Heart right ventricle (tissue), 16 donors: ENCODE data around the gene SHISA4. TPM values are rescaled to one million over a fixed set of nuclear protein-coding genes. Genes with fewer than 3 reads are reported as not detected.

Source experiments
- ATAC-seq, 8 donors: fragments of 200-7000 bp; cut with Tn5 transposase; one replicate each; pipeline ENCODE4 v1.9.1; 2020; ENCODE audit warnings: mild to moderate bottlenecking in 8 of 8, moderate library complexity in 8 of 8, moderate number of reproducible peaks in 1 of 8
- DNase-seq, 2 donors: peaks; one replicate each; pipeline ENCODE4 v3.0.0-alpha.2; 2020
- H3K27ac ChIP-seq, 10 donors: fragments of 200-600 bp; sonication (generic) in 2 of 10; one replicate each; pipeline versions ENCODE4 v1.5.0 to v1.8.0; 2020 to 2022; ENCODE audit warnings: mild to moderate bottlenecking in 3 of 10
- H3K27me3 ChIP-seq, 7 donors: fragments of 200-600 bp; one replicate each; pipeline ENCODE4 v1.8.0; 2021 to 2022; ENCODE audit warnings: mild to moderate bottlenecking in 2 of 7
- H3K36me3 ChIP-seq, 9 donors: fragments of 200-600 bp; sonication (generic) in 1 of 9; one replicate each; pipeline versions ENCODE4 v1.5.0 to v1.8.0; 2020 to 2022; ENCODE audit warnings: mild to moderate bottlenecking in 2 of 9
- H3K4me1 ChIP-seq, 9 donors: fragments of 200-600 bp; sonication (generic) in 1 of 9; one replicate each; pipeline versions ENCODE4 v1.5.0 to v1.8.0; 2020 to 2022; ENCODE audit warnings: mild to moderate bottlenecking in 4 of 9
- H3K4me3 ChIP-seq, 10 donors: fragments of 200-600 bp; sonication (generic) in 2 of 10; one replicate each; pipeline versions ENCODE4 v1.5.0 to v1.8.0; 2020 to 2022; ENCODE audit warnings: mild to moderate bottlenecking in 7 of 10, moderate library complexity in 2 of 10
- H3K9me3 ChIP-seq, 11 donors: fragments of 200-600 bp in 10 of 11; sonication (generic) in 2 of 11; one replicate each; pipeline versions ENCODE4 v1.5.0 to v1.8.0; 2013 to 2022; ENCODE audit warnings: mild to moderate bottlenecking in 2 of 11, control low read depth in 1 of 11, moderate library complexity in 1 of 11
- WGBS, 2 donors: extraction: QIAGEN DNeasy Blood & Tissue Kit; methylation state at CpG; one replicate each; pipeline ENCODE4 v1.1.7; 2013; ENCODE audit warnings: inconsistent platforms in 1 of 2; 5-methylcytosine and 5-hydroxymethylcytosine counted together
- intact Hi-C, 10 donors: fragments of 100-400 bp; cut with DNase I; formaldehyde crosslinking; loops; one replicate each; pipeline versions ENCODE4 v1.11.1 to v1.14.2; 2022
- polyA plus RNA-seq, 2 donors: library from polyadenylated mRNA; stranded (reverse); fragments of 200-250 nt; gene quantifications; one replicate each; pipeline ENCODE4 v1.2.3, GENCODE V29; 2013
- total RNA-seq, 10 donors: library from RNA; stranded (reverse); fragmentation: NEBNext Ultra II Directional in 3 of 10; extraction: Animal tissue kit (Norgen Biotek cat#: 25700) in 3 of 10; gene quantifications; one replicate each; pipeline versions ENCODE4 v1.2.1 to v1.2.4, GENCODE V29; 2021 to 2023
- TF ChIP-seq, protein P1 (sequence below), 9 donors: fragments of 200-600 bp; sonication (generic) in 2 of 9; IDR thresholded peaks; one replicate each; pipeline versions ENCODE4 v1.5.0 to v1.8.0; 2021 to 2022; ENCODE audit warnings: antibody characterized with exemption in 9 of 9, mild to moderate bottlenecking in 5 of 9, moderate library complexity in 1 of 9
- donor health status: Arrhythmogenic right ventricular cardiomyopathy.
- donor health status: ischemic (EF 13 %, LVEDD 7.1; RV severe dilation, severe dysfunction).
- donor health status: healthy with polysubstance abuse.
- donor health status: DM: no; HTN: yes; CAD: no.
- donor health status: DM: no; HTN: no; CAD: no.
- donor health status: ischemic (EF 25% LVEDD 6.9; RV normal size, moderate dysfunction).
- donor health status: ischemic (EF 25% LVEDD 5.7; RV mildly dilated, moderate dysfunction).
- donor health status: healthy.
- donor health status: DM: yes; HTN: yes; CAD: no.
- donor health status: Ischemic cardiomyopathy.
- donor health status: ischemic (EF 35%, LVEDD 5.7; RV mildly dilated, moderate dysfunction).
- donor health status: nonischemic (EF 11% LVEDD 7.7; RV severe dilation, severe dysfunction).
- donor health status: DM: yes; HTN: yes; CAD: no.
- donor health status: PGD.
- donor health status: ischemic (EF 29% LVEDD 5.4; RV normal size, mild dysfunction).
- donor health status: nonischemic (EF 23%, LVEDD 6.1; RV moderate dilation, normal function).

The SHISA4 gene
- total and polyA plus RNA-seq, 12 donors, result 72.6 to 214 (median 122) TPM

DNA sequence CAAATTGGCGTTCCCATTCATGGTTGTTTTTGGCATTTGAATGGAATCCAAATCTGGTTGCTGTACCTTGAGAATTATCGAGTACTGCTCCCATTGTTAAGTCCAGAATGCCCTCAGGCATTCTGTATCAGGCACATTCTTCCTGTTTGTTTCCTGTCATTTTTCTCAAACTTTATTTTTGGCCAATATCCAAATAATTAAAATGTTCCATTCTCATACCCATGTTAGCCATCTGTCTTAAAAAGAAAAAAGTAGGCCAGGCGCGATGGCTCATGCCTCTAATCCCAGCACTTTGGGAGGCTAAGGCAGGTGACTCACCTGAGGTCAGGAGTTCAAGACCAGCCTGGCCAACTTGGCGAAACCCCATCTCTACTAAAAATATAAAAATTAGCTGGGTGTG lies 29.3 kb upstream of the SHISA4 start:
- TF ChIP-seq, protein P1, sequence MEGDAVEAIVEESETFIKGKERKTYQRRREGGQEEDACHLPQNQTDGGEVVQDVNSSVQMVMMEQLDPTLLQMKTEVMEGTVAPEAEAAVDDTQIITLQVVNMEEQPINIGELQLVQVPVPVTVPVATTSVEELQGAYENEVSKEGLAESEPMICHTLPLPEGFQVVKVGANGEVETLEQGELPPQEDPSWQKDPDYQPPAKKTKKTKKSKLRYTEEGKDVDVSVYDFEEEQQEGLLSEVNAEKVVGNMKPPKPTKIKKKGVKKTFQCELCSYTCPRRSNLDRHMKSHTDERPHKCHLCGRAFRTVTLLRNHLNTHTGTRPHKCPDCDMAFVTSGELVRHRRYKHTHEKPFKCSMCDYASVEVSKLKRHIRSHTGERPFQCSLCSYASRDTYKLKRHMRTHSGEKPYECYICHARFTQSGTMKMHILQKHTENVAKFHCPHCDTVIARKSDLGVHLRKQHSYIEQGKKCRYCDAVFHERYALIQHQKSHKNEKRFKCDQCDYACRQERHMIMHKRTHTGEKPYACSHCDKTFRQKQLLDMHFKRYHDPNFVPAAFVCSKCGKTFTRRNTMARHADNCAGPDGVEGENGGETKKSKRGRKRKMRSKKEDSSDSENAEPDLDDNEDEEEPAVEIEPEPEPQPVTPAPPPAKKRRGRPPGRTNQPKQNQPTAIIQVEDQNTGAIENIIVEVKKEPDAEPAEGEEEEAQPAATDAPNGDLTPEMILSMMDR (IDR thresholded peaks at IDR 0.05), result no peak
- Histone ChIP-seq H3K36me3 (peaks cover 0 to 100% (median 53%) of the 10 kb centered on the region in 9 donors), H3K27ac (peak overlapping the region in 4 of 10 donors; percentile 12 to 25 (median 20)), H3K4me1 (peaks cover 0 to 4% (median 0%) of the 10 kb centered on the region in 9 donors), H3K4me3 (no peak overlapping the region), H3K9me3 (no peaks in the 10 kb centered on the region), H3K27me3 (no peaks in the 10 kb centered on the region)
- DNase-seq (no peak), ATAC-seq (peak in 3 of 8 donors; percentile 42 to 46 (median 46))
- 67 to 78% methylated on average over 5 of the region's 5 CpGs for WGBS, 2 donors
- intact Hi-C loops, result no loop called here

DNA sequence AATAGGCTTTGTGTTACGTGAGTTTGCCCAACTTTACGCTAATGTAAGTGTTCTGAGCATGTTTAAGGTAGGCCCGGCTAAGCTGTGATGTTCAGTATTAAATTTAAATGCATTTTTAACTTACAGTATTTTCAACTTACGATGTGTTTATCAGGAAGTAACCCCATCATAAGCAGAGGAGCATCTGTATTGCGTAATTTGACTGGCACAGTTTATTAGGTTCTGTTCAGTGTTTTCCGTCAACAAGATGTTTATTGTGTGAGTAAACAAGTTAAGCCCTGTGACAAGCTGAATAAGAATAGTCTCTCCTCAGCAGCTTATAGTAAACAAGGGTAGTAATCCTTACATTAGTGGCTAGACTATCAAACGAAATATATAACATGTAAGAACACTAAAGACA lies 27.2 kb upstream of the SHISA4 start:
- no peaks in the 10 kb centered on the region for H3K27me3 ChIP-seq
- ATAC-seq (no peak), DNase-seq (no peak)
- intact Hi-C loops, result no loop called here
- H3K9me3 ChIP-seq, result no peaks in the 10 kb centered on the region
- peaks cover 0 to 4% (median 0%) of the 10 kb centered on the region in 9 donors for H3K4me1 ChIP-seq
- WGBS, 2 donors, result 95 to 97% methylated on average over 7 of the region's 7 CpGs
- H3K4me3 ChIP-seq, result no peak overlapping the region
- TF ChIP-seq, protein P1 (IDR thresholded peaks at IDR 0.05), result no peak
- H3K27ac ChIP-seq, result no peak overlapping the region
- peaks cover 0 to 100% (median 50%) of the 10 kb centered on the region in 9 donors for H3K36me3 ChIP-seq

DNA sequence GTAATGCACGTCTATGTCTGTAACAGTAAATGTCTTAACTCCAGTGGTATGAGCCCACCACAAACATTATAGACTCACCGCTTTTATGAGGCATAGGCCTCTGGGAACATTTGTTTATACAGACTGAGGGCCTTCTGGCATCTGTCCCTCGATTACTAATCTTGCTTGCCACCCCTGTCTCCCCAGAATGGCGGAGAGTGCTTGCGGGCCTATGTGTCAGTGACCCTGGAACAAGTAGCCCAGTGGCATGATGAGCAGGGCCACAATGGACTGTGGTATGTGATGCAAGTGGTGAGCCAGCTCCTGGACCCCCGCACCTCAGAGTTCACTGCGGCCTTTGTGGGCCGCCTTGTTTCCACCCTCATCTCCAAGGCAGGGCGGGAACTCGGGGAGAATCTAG lies 18.3 kb upstream of the SHISA4 start:
- H3K9me3 ChIP-seq, result no peaks in the 10 kb centered on the region
- peaks cover 0 to 100% (median 76%) of the 10 kb centered on the region in 9 donors for H3K36me3 ChIP-seq
- ATAC-seq (no peak), DNase-seq (no peak)
- TF ChIP-seq, protein P1 (IDR thresholded peaks at IDR 0.05), result no peak
- H3K4me1 ChIP-seq, result peaks cover 0 to 4% (median 0%) of the 10 kb centered on the region in 9 donors
- no peaks in the 10 kb centered on the region for H3K27me3 ChIP-seq
- intact Hi-C loops, result loop anchor here in 1 of 10 donors (10.0 kb wide), 1 partner anchor 336 kb away; the partner anchor contains the start of gene NAV1
- no peak overlapping the region for H3K27ac ChIP-seq
- H3K4me3 ChIP-seq, result no peak overlapping the region
- WGBS, 2 donors, result 96 to 97% methylated on average over 10 of the region's 10 CpGs

DNA sequence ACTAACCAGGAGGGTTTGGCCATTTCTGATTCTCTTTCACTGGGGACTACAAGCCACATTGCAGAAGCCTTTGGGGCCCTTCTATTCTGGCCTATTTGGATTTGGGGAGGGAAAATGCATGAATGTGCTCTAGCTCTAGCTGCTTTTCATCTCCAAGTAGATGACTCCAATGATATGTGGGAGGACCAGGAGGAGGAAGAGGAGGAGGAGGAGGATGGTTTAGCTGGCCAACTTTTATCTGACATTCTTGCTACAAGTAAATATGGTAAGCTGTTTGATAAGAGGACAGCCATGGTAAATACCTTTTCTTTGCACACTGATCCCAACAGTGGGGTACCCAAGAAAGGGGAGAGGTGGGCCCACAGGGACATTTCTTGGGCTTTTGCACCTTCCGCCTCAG lies 14.0 kb upstream of the SHISA4 start:
- intact Hi-C loops, result loop anchor here in 8 of 10 donors (5.0 to 10.0 kb wide), 5 partner anchors 42 to 340 kb away; partner anchors contain the start of genes IPO9 (in 2 of the 8), NAV1 (in 1 of the 8) and TIMM17A (in 1 of the 8)
- 95 to 100% methylated on average over 1 of the region's 1 CpG for WGBS, 2 donors
- ATAC-seq (no peak), DNase-seq (no peak)
- Histone ChIP-seq H3K27me3 (no peaks in the 10 kb centered on the region), H3K36me3 (peaks cover 0 to 79% (median 44%) of the 10 kb centered on the region in 9 donors), H3K9me3 (no peaks in the 10 kb centered on the region), H3K27ac (no peak overlapping the region), H3K4me1 (peaks cover 0 to 13% (median 5%) of the 10 kb centered on the region in 9 donors), H3K4me3 (no peak overlapping the region)
- TF ChIP-seq, protein P1 (IDR thresholded peaks at IDR 0.05), result no peak
